ENCODE measurements around the gene CLMN. TPM values are rescaled to one million over a fixed set of nuclear protein-coding genes. Genes with fewer than 3 reads are reported as not detected.

Gene CLMN
- total and polyA plus RNA-seq, 10 of the 15 experiments (the other 5 are each of a cell fraction or from before 2014, with no cell fraction given) = 7.8 to 49.3 (median 18.5) TPM

GRCh38 chr14:95235767-95236166 lies 83.9 kb downstream of the CLMN start:
- H3K9me3 ChIP-seq (replicated peaks; ENCODE audit: control insufficient read depth, insufficient read depth, low read length) = no peaks in the 10 kb centered on the region
- ChIA-PET RAD21 (ENCODE audit: unreplicated experiment) (no interaction called here), POLR2A (no interaction called here), CTCF (no interaction called here), SMC1A (ENCODE audit: uncharacterized antibody, unreplicated experiment) (interaction anchor here (1.5 to 1.6 kb wide), 3 partner anchors 11 to 29 kb away, joined by 3 to 5 read pairs (median 4); no protein-coding TSS in a partner anchor)
- no peaks in the 10 kb centered on the region for H3K79me2 ChIP-seq (ENCODE audit: control insufficient read depth, insufficient read depth, low read length)
- intact Hi-C loops (cut with micrococcal nuclease; ENCODE audit: unreplicated experiment) (no loop called here), in situ Hi-C loops (cut with MboI) (no loop called here)
- no peak overlapping the region for H3K9ac ChIP-seq (ENCODE audit: control insufficient read depth, insufficient read depth, low read length)
- BruUV-seq (replicated peaks) = no TSS peak
- no peak overlapping the region for H3K27ac ChIP-seq (ENCODE audit: control insufficient read depth, insufficient read depth)
- H2AFZ ChIP-seq (ENCODE audit: control insufficient read depth, low read depth, low read length) = no peak overlapping the region
- H3K4me1 ChIP-seq (ENCODE audit: control insufficient read depth, insufficient read depth, low read length) = peaks cover 20% of the 10 kb centered on the region
- no peak overlapping the region for H3K4me2 ChIP-seq (ENCODE audit: control insufficient read depth, insufficient read depth)
- DNase-seq (ENCODE audit: low read depth, low spot score) = no peak
- no peak for FAIRE-seq
- H3K27me3 ChIP-seq (replicated peaks in 1 of 2; ENCODE audit: control insufficient read depth in 2 of 2, insufficient read depth in 2 of 2, low read length in 1 of 2) = no peaks in the 10 kb centered on the region
- H3K36me3 ChIP-seq (ENCODE audit: control insufficient read depth in 2 of 2, insufficient read depth in 2 of 2, low read length in 1 of 2) = no peaks in the 10 kb centered on the region
- no peak for ATAC-seq
- H3K4me3 ChIP-seq = no peak overlapping the region
- TF ChIP-seq NKRF (conservative IDR thresholded peaks at IDR 0.05) (no peak), JUND (IDR thresholded peaks at IDR 0.05; ENCODE audit: low read depth, low read length) (no peak), ZNF207 (IDR thresholded peaks at IDR 0.05; ENCODE audit: borderline replicate concordance) (no peak), SIN3A (IDR thresholded peaks at IDR 0.05; ENCODE audit: low read depth, low read length) (no peak), STAT1 (conservative IDR thresholded peaks at IDR 0.05) (no peak), TCF12 (IDR thresholded peaks at IDR 0.05; ENCODE audit: low read depth, low read length) (no peak), MLLT1 (IDR thresholded peaks at IDR 0.05) (no peak), SUZ12 (IDR thresholded peaks at IDR 0.05; ENCODE audit: unreplicated experiment) (no peak), RUNX3 (IDR thresholded peaks at IDR 0.05; ENCODE audit: low read length) (no peak), ATF2 (IDR thresholded peaks at IDR 0.05; ENCODE audit: low read length) (no peak), MEF2A (IDR thresholded peaks at IDR 0.05; ENCODE audit: insufficient read depth, low read depth, low read length) (no peak), CHD1 (IDR thresholded peaks at IDR 0.05; ENCODE audit: low read depth, low read length) (no peak), NR2C2 (IDR thresholded peaks at IDR 0.05; ENCODE audit: borderline replicate concordance, control insufficient read depth, insufficient read length, low read depth) (no peak), ZNF384 (IDR thresholded peaks at IDR 0.05; ENCODE audit: borderline replicate concordance, low read depth, low read length) (no peak), IKZF2 (IDR thresholded peaks at IDR 0.05) (no peak), MXI1 (IDR thresholded peaks at IDR 0.05; ENCODE audit: low read depth, low read length) (no peak), POU2F2 (IDR thresholded peaks at IDR 0.05; ENCODE audit: borderline replicate concordance, low read depth, low read length) (no peak), POLR2AphosphoS5 (IDR thresholded peaks at IDR 0.05; ENCODE audit: low read length) (no peak), RAD21 (IDR thresholded peaks at IDR 0.05; ENCODE audit: insufficient read depth, low read depth, low read length) (no peak), ESRRA (IDR thresholded peaks at IDR 0.05; ENCODE audit: low read length) (no peak)
- 83% methylated on average over 14 of the region's 14 CpGs for WGBS (ENCODE audit: insufficient coverage, insufficient replicate concordance, low lambda C conversion rate, missing lambda C conversion rate)
- no peaks in the 10 kb centered on the region for H4K20me1 ChIP-seq (ENCODE audit: control insufficient read depth, insufficient read depth)

Data from GM12878 (cell line).